Body of pancreas (tissue), 4 donors: ENCODE results near the gene SEC14L1.
"Not testable (repeated sequence)": the region's sequence is repeated elsewhere in the genome, so short reads cannot be mapped to it uniquely, and the experiment has no call there.

Experiments
- POLR2A ChIP-seq, 3 donors: fragments of 450-650 bp; IDR thresholded peaks; one replicate each; pipeline ENCODE4 v1.6.1; 2016; ENCODE audit warnings: antibody characterized with exemption in 3 of 3, mild to moderate bottlenecking in 2 of 3
- TF ChIP-seq, protein P1 (sequence below), 7 experiments: fragments of 450-650 bp in 4 of 7; fragments of 200-600 bp in 3 of 7; sonication (generic) in 3 of 7; IDR thresholded peaks; one replicate each; pipeline ENCODE4 v1.5.1; 2016 to 2019; ENCODE audit warnings: antibody characterized with exemption in 7 of 7

DNA sequence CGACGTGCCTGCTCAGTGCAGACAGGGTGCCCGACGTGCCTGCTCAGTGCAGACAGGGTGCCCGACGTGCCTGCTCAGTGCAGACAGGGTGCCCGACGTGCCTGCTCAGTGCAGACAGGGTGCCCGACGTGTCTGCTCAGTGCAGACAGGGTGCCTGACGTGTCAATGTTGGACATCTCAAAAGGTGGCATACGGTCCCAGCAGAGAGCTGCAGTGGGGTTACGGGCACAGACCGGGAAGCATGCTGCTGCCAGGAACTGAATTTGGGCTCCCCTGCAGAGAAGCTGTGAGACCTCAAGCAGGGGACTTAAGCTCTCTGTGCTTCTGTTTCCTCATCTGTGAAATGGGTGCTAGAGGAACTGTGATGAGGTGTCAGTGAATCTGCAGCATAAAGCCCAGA, 115.2 kb downstream of the SEC14L1 start:
- TF ChIP-seq POLR2A (IDR thresholded peaks at IDR 0.05): not testable (repeated sequence)
- TF ChIP-seq, protein P1, sequence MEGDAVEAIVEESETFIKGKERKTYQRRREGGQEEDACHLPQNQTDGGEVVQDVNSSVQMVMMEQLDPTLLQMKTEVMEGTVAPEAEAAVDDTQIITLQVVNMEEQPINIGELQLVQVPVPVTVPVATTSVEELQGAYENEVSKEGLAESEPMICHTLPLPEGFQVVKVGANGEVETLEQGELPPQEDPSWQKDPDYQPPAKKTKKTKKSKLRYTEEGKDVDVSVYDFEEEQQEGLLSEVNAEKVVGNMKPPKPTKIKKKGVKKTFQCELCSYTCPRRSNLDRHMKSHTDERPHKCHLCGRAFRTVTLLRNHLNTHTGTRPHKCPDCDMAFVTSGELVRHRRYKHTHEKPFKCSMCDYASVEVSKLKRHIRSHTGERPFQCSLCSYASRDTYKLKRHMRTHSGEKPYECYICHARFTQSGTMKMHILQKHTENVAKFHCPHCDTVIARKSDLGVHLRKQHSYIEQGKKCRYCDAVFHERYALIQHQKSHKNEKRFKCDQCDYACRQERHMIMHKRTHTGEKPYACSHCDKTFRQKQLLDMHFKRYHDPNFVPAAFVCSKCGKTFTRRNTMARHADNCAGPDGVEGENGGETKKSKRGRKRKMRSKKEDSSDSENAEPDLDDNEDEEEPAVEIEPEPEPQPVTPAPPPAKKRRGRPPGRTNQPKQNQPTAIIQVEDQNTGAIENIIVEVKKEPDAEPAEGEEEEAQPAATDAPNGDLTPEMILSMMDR (IDR thresholded peaks at IDR 0.05): not testable (repeated sequence)
